SH-SY5Y (cell line): ENCODE measurements around the gene MSMO1.

ENCODE experiments used
- GATA2 ChIP-seq: IDR thresholded peaks from 2 replicates; pipeline ENCODE4 v1.6.1; 2011; ENCODE audit warnings: mild to moderate bottlenecking, low read depth, low read length
- GATA3 ChIP-seq: IDR thresholded peaks from 2 replicates; pipeline ENCODE4 v1.6.1; 2011; ENCODE audit warnings: low read depth, mild to moderate bottlenecking, low read length, moderate library complexity

DNA sequence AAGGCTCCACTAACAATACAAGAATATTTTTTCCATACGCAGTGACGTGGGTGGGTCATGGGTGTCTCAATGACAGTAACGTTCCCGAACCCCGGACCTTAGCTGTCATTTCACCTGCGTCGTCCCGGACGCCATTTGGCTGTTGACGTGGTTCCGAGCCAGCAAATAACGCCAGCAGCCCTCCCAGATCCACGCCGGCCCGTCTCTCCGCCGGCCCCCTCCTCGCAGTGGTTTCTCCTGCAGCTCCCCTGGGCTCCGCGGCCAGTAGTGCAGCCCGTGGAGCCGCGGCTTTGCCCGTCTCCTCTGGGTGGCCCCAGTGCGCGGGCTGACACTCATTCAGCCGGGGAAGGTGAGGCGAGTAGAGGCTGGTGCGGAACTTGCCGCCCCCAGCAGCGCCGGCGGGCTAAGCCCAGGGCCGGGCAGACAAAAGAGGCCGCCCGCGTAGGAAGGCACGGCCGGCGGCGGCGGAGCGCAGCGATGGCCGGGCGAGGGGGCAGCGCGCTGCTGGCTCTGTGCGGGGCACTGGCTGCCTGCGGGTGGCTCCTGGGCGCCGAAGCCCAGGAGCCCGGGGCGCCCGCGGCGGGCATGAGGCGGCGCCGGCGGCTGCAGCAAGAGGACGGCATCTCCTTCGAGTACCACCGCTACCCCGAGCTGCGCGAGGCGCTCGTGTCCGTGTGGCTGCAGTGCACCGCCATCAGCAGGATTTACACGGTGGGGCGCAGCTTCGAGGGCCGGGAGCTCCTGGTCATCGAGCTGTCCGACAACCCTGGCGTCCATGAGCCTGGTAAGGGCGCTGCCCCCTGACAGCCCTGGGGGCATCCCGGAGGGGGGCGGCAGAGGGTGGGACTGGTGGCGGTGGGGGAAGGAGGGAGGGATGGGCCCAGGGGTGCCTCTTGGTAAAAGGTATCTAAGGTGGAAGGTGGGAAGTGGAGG is 51.5 kb downstream of the MSMO1 start, which contains the start of gene CPE:
- TF ChIP-seq GATA2 (no peak), GATA3 (no peak)
